Common myeloid progenitor, CD34-positive (primary cell): ENCODE results near the gene TMEM41B.

Experiments used
- CTCF ChIA-PET: fragments of 350-600 bp; sonication (Branson Sonifier 250); formaldehyde crosslinking; loops from one replicate; lab custom pipeline; 2021; ENCODE audit warnings: antibody characterized with exemption; lab: Charles Lee
- POLR2A ChIA-PET: fragments of 350-600 bp; sonication (Branson Sonifier 250); formaldehyde crosslinking; loops from one replicate; lab custom pipeline; 2021; ENCODE audit warnings: antibody characterized with exemption; lab: Charles Lee
- DNase-seq, 3 donors: peaks; one replicate each; pipeline versions ENCODE4 v3.0.0 to v3.0.0-alpha.2; 2013
- H3K27ac ChIP-seq, 2 experiments: 1 replicate in 1 of 2; 2 replicates in 1 of 2; pipeline ENCODE4 v1.7.0; 2013; ENCODE audit warnings: inconsistent platforms in 2 of 2, low read length in 2 of 2, mild to moderate bottlenecking in 2 of 2, low read depth in 1 of 2, moderate library complexity in 1 of 2; ENCODE audit not compliant: severe bottlenecking in 2 of 2, insufficient read depth in 1 of 2, poor library complexity in 1 of 2
- H3K27me3 ChIP-seq, 5 experiments: replicated peaks in 2 of 5; 1 replicate in 3 of 5; 2 replicates in 2 of 5; pipeline versions ENCODE4 v1.6.1 to v1.7.0; 2013; ENCODE audit warnings: low read length in 4 of 5, mild to moderate bottlenecking in 2 of 5, moderate library complexity in 2 of 5, inconsistent platforms in 1 of 5; ENCODE audit not compliant: insufficient read depth in 5 of 5, control insufficient read depth in 4 of 5
- H3K36me3 ChIP-seq, 4 experiments: 1 replicate in 2 of 4; 2 replicates in 2 of 4; pipeline versions ENCODE4 v1.6.1 to v1.7.0; 2013; ENCODE audit warnings: low read length in 3 of 4, control low read depth in 1 of 4, mild to moderate bottlenecking in 1 of 4; ENCODE audit not compliant: control insufficient read depth in 4 of 4, insufficient read depth in 4 of 4
- H3K4me1 ChIP-seq, 4 experiments: 1 replicate in 3 of 4; 2 replicates in 1 of 4; pipeline versions ENCODE4 v1.6.1 to v1.7.1; 2013; ENCODE audit warnings: low read length in 3 of 4, mild to moderate bottlenecking in 3 of 4, control low read depth in 1 of 4, inconsistent platforms in 1 of 4, moderate library complexity in 1 of 4; ENCODE audit not compliant: control insufficient read depth in 4 of 4, insufficient read depth in 4 of 4; ENCODE audit errors: control extremely low read depth in 1 of 4
- H3K4me3 ChIP-seq, 7 experiments: 1 replicate in 4 of 7; 2 replicates in 3 of 7; pipeline versions ENCODE4 v1.5.1 to v1.7.0; 2013; ENCODE audit warnings: mild to moderate bottlenecking in 7 of 7, low read length in 6 of 7, moderate library complexity in 6 of 7, inconsistent platforms in 2 of 7, low read depth in 2 of 7, control low read depth in 1 of 7; ENCODE audit not compliant: insufficient read depth in 4 of 7, control insufficient read depth in 1 of 7; ENCODE audit errors: extremely low read depth in 1 of 7
- H3K9me3 ChIP-seq, 5 experiments: 1 replicate in 4 of 5; 2 replicates in 1 of 5; pipeline versions ENCODE4 v1.6.1 to v1.7.1; 2013; ENCODE audit warnings: low read length in 4 of 5, mild to moderate bottlenecking in 2 of 5, inconsistent platforms in 1 of 5, low read depth in 1 of 5, moderate library complexity in 1 of 5; ENCODE audit not compliant: control insufficient read depth in 4 of 5, insufficient read depth in 2 of 5; ENCODE audit errors: control extremely low read depth in 1 of 5
- WGBS: methylation state at CpG from one replicate; pipeline ENCODE4 v1.1.5; 2013; ENCODE audit not compliant: insufficient coverage; 5-methylcytosine and 5-hydroxymethylcytosine counted together

The TMEM41B gene

DNA sequence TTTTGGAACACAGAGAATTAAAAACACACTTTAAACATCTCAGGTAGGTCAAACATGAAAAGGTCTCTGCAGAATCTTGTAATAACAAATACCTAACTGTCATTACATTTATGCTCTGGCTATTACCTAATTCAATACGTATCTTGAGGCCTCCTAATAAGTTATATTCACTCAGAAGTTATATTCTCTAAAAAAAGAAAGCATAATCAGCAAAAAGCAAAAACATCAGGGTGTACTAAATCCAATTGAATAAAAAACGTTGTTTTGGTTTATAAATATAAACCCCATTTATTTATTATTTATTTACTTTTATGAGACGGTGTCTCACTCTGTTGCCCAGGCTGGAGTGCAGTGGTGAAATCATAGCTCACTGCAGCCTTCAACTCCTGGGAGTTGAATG lies 10.2 kb downstream of the TMEM41B start:
- 100% methylated on average over 1 of the region's 3 CpGs for WGBS
- H3K36me3 ChIP-seq = peaks cover 0 to 3% (median 0%) of the 10 kb centered on the region in 4 experiments
- no peak overlapping the region for H3K4me3 ChIP-seq
- CTCF ChIA-PET = interaction anchor here (0.7 kb wide), 1 partner anchor 18 kb away, joined by 3 read pairs; no protein-coding TSS in a partner anchor
- H3K27me3 ChIP-seq = no peaks in the 10 kb centered on the region
- no peaks in the 10 kb centered on the region for H3K4me1 ChIP-seq
- POLR2A ChIA-PET = interaction anchor here (1.0 kb wide), 1 partner anchor 60 kb away, joined by 3 read pairs; no protein-coding TSS in a partner anchor
- no peak for DNase-seq
- no peaks in the 10 kb centered on the region for H3K9me3 ChIP-seq
- no peak overlapping the region for H3K27ac ChIP-seq

DNA sequence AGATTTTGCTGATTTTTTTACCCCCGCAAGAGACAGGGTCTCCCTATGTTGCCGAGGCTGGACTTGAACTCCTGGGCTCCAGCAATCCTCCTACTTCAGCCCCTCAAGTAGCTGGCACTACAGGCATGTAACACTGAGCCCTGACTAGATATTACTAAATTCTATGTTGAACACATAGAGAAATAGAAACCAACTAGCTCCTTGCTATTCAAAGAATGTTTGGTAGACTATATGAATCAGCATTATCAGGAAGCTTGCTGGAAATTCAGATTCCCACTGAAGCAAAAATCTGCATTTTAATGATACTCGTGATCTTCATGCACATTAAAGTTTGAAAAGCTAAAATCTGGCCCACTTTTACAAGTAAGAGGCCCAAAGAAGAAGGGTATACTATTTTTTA lies 11.9 kb downstream of the TMEM41B start:
- Histone ChIP-seq H3K27ac (no peak overlapping the region), H3K9me3 (no peaks in the 10 kb centered on the region), H3K4me3 (no peak overlapping the region), H3K36me3 (peaks cover 0 to 3% (median 3%) of the 10 kb centered on the region in 4 experiments), H3K4me1 (no peaks in the 10 kb centered on the region), H3K27me3 (no peaks in the 10 kb centered on the region)
- DNase-seq = no peak
- ChIA-PET POLR2A (interaction anchor here (0.6 kb wide), 1 partner anchor 84 kb away, joined by 5 read pairs; no protein-coding TSS in a partner anchor), CTCF (interaction anchor here (1.1 to 1.5 kb wide), 2 partner anchors 9 to 64 kb away, joined by 3 to 4 read pairs; no protein-coding TSS in a partner anchor)
- 100% methylated on average over 1 of the region's 3 CpGs for WGBS

DNA sequence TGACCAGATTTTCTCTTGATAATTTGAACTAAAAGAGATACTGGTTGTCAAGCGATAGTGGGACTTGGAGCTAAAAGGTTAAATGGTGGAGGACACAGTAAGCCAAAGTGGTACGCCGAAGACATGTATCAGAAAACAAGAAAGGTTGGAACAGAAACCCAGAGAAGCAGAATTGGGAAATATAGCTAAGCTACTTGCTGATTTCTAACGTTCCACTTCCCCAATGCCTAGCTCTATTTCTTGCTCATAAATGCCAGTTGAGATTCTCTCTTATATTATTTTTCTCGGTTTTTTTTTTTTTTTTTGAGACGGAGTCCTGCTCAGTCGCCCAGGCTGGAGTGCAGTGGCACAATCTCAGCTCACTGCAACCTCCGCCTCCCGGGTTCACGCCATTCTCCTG lies 12.7 kb downstream of the TMEM41B start:
- ChIA-PET POLR2A (interaction anchor here (0.6 to 0.7 kb wide), 3 partner anchors 10 to 85 kb away, joined by 4 to 5 read pairs (median 4); partner anchors contain the start of gene IPO7), CTCF (interaction anchor here (0.8 to 1.1 kb wide), 3 partner anchors 12 to 84 kb away, joined by 3 read pairs; no protein-coding TSS in a partner anchor)
- no peak overlapping the region for H3K4me3 ChIP-seq
- H3K27me3 ChIP-seq = no peaks in the 10 kb centered on the region
- H3K9me3 ChIP-seq = no peaks in the 10 kb centered on the region
- DNase-seq = no peak
- WGBS = 89% methylated on average over 5 of the region's 10 CpGs
- no peaks in the 10 kb centered on the region for H3K4me1 ChIP-seq
- H3K27ac ChIP-seq = no peak overlapping the region
- peaks cover 0 to 5% (median 3%) of the 10 kb centered on the region in 4 experiments for H3K36me3 ChIP-seq

DNA sequence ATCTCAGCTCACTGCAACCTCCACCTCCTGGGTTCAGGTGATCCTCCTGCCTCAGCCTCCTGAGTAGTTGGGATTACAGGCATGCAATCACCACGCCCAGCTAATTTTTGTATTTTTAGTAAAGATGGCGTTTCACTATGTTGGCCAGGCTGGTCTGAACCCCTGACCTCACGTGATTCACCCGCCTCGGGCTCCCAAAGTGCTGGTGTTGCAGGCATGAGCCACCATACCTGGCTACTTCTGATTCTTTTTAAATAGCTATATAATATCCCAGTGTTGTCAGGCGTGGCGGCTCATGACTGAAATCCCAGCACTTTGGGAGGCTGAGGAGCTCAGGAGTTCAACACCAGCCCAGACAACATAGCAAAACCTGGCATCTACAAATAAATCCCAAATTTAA lies 20.7 kb downstream of the TMEM41B start:
- Histone ChIP-seq H3K36me3 (peaks cover 0 to 14% (median 7%) of the 10 kb centered on the region in 4 experiments), H3K27ac (no peak overlapping the region), H3K4me3 (no peak overlapping the region), H3K27me3 (no peaks in the 10 kb centered on the region), H3K9me3 (no peaks in the 10 kb centered on the region), H3K4me1 (no peaks in the 10 kb centered on the region)
- no peak for DNase-seq
- 100% methylated on average over 3 of the region's 7 CpGs for WGBS
- ChIA-PET POLR2A (interaction anchor here (0.5 to 0.6 kb wide), 2 partner anchors 115 to 164 kb away, joined by 3 read pairs; no protein-coding TSS in a partner anchor), CTCF (interaction anchor here (0.7 to 3.8 kb wide), 3 partner anchors 11 to 80 kb away, joined by 3 to 18 read pairs (median 4); no protein-coding TSS in a partner anchor)

DNA sequence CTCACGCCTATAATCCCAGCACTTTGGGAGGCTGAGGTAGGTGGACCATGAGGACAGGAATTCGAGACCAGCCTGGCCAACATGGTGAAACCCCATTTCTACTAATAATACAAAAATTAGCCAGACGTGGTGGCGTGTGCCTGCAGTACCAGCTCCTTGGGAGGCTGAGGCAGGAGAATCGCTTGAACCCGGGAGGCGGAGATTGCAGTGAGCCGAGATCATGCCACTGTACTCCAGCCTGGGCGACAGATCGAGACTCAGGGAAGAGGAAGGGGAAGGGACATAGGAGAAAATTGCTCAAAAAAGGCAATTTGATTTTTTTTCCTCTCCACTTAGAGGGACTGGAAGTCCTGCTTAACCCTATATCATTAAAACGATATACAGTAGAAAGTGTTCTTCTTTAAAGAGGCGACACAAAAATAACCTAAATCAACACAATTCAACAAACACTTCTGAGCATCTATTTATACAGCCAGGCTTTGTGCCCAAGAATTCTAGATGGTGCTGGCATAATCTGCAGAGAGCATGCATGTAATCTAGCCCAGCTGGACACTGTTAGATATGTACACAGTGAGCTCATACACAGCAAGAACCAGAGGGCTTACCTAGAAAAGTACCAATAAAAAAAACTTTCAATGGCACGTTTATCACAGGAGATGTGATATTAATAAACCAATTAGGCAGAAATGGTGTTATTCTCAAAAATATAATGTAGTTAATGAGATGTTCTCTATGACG lies 28.4 kb downstream of the TMEM41B start:
- Histone ChIP-seq H3K4me3 (no peak overlapping the region), H3K27ac (no peak overlapping the region), H3K27me3 (no peaks in the 10 kb centered on the region), H3K4me1 (peaks cover 0 to 5% (median 1%) of the 10 kb centered on the region in 4 experiments), H3K36me3 (peaks cover 0 to 7% (median 5%) of the 10 kb centered on the region in 4 experiments), H3K9me3 (no peaks in the 10 kb centered on the region)
- 96% methylated on average over 8 of the region's 14 CpGs for WGBS
- POLR2A ChIA-PET = interaction anchor here (1.6 kb wide), 1 partner anchor 21 kb away, joined by 4 read pairs; the partner anchor contains the start of gene DENND5A
- DNase-seq = no peak
- CTCF ChIA-PET = interaction anchor here (1.8 to 2.4 kb wide), 2 partner anchors 22 to 83 kb away, joined by 3 to 5 read pairs; no protein-coding TSS in a partner anchor

DNA sequence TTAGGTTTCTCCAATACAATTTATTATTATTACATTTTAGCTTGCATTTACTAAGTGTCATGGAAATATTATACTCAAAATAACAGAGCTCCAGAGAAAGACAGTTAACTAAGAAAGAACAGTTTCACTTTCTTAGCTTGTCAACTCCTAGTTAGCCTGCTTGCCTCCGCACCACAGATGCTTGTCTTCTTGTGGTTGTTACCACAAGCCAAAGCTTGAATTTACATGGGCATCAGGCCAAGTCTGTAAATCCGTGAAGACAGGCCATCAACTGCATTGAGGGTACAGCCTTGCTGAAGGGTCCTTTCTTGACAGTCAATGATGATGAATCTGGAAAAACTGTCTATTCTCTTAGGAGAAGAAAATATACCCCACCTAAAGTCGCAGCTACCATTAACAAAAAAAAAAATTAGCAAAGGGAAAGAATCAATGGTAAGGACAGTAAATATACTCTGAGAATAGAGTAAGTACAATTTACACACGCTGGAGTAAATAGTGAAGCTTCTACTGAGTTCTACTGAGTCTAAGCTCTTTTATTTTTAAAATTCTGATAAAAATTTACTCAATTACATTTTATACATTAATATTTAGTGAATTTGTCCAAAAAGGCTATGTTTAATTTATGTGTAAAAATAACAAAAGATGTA lies 33.6 kb downstream of the TMEM41B start:
- peak; percentile 89 to 97 (median 95) for DNase-seq
- H3K4me3 ChIP-seq = peak overlapping the region in 5 of 7 experiments; percentile 1 to 51 (median 12)
- no peaks in the 10 kb centered on the region for H3K9me3 ChIP-seq
- peaks cover 1 to 15% (median 13%) of the 10 kb centered on the region in 4 experiments for H3K4me1 ChIP-seq
- H3K27me3 ChIP-seq = no peaks in the 10 kb centered on the region
- ChIA-PET CTCF (interaction anchor here (0.6 to 4.5 kb wide), 13 partner anchors 9 to 225 kb away, joined by 3 to 18 read pairs (median 3); no protein-coding TSS in a partner anchor), POLR2A (interaction anchor here (0.5 to 1.2 kb wide), 6 partner anchors 10 to 35 kb away, joined by 3 to 11 read pairs (median 3); partner anchors contain the start of gene DENND5A)
- 0% methylated on average over 1 of the region's 4 CpGs for WGBS
- peaks cover 0 to 2% (median under 1%) of the 10 kb centered on the region in 4 experiments for H3K36me3 ChIP-seq
- H3K27ac ChIP-seq = no peak overlapping the region
